ENCODE measurements around the gene FBXL17. TPM values are rescaled to one million over a fixed set of nuclear protein-coding genes. Genes with fewer than 3 reads are reported as not detected.

The FBXL17 gene
- total and polyA plus RNA-seq, 2 donors (not counting 1 experiment from before 2014, with no cell fraction given): 7.3 to 40.3 TPM

GRCh38 chr5:107977550-107978071, 404.3 kb downstream of the FBXL17 start:
- no peak for TF ChIP-seq CTCF (IDR thresholded peaks at IDR 0.05)
- no peak for TF ChIP-seq EZH2 (IDR thresholded peaks at IDR 0.05; ENCODE audit: borderline replicate concordance, insufficient read depth, low read depth, low read length, poor library complexity, severe bottlenecking)
- Histone ChIP-seq H3K4me2 (replicated peaks; ENCODE audit: low read depth, low read length, poor library complexity, severe bottlenecking) (no peak overlapping the region), H3K9ac (ENCODE audit: low read length) (no peak overlapping the region), H3K36me3 (replicated peaks in 1 of 2; ENCODE audit: control extremely low read depth in 1 of 2, control insufficient read depth in 1 of 2, extremely low read depth in 1 of 2, insufficient read depth in 2 of 2, low read length in 1 of 2) (peaks cover 0 to 2% of the 10 kb centered on the region in 2 experiments), H4K20me1 (ENCODE audit: control insufficient read depth, insufficient read depth, low read length, poor library complexity, severe bottlenecking) (no peaks in the 10 kb centered on the region), H3K4me1 (ENCODE audit: control insufficient read depth in 2 of 2, insufficient read depth in 2 of 2, low read length in 2 of 2) (no peaks in the 10 kb centered on the region), H3K9me3 (ENCODE audit: control extremely low read depth in 1 of 3, control insufficient read depth in 2 of 3, insufficient read depth in 1 of 3, low read length in 2 of 3) (no peaks in the 10 kb centered on the region), H3K4me3 (ENCODE audit: control extremely low read depth in 1 of 5, extremely low read depth in 1 of 5, insufficient read depth in 1 of 5, low read depth in 2 of 5, low read length in 4 of 5) (no peak overlapping the region), H2AFZ (ENCODE audit: insufficient read depth, low read depth, low read length, poor library complexity, severe bottlenecking) (no peak overlapping the region), H3K27me3 (replicated peaks in 1 of 4; ENCODE audit: control extremely low read depth in 1 of 4, control insufficient read depth in 3 of 4, insufficient read depth in 4 of 4, low read length in 3 of 4) (no peaks in the 10 kb centered on the region), H3K79me2 (ENCODE audit: control insufficient read depth, insufficient read depth, low read length) (no peaks in the 10 kb centered on the region), H3K27ac (ENCODE audit: low read length in 2 of 2) (no peak overlapping the region)
- Mint-ChIP-seq H3K4me1 (no peaks in the 10 kb centered on the region), H3K9me3 (ENCODE audit: insufficient read depth) (no peaks in the 10 kb centered on the region), H3K4me3 (no peak overlapping the region), H3K27ac (no peak overlapping the region), H3K27me3 (no peaks in the 10 kb centered on the region)
- DNase-seq (no peak), ATAC-seq (ENCODE audit: low read depth) (no peak)
- CTCF ChIA-PET: no interaction called here
- intact Hi-C loops (cut with micrococcal nuclease): no loop called here
- 80% methylated on average over 1 of the region's 3 CpGs for WGBS (ENCODE audit: insufficient coverage)
- POLR2A ChIA-PET: no interaction called here

- Histone ChIP-seq H3K9ac (ENCODE audit: low read length) (no peak overlapping the region), H2AFZ (ENCODE audit: insufficient read depth, low read depth, low read length, poor library complexity, severe bottlenecking) (no peak overlapping the region), H3K4me3 (ENCODE audit: control extremely low read depth in 1 of 5, extremely low read depth in 1 of 5, insufficient read depth in 1 of 5, low read depth in 2 of 5, low read length in 4 of 5) (no peak overlapping the region), H3K9me3 (ENCODE audit: control extremely low read depth in 1 of 3, control insufficient read depth in 2 of 3, insufficient read depth in 1 of 3, low read length in 2 of 3) (no peaks in the 10 kb centered on the region), H3K4me2 (replicated peaks; ENCODE audit: low read depth, low read length, poor library complexity, severe bottlenecking) (no peak overlapping the region), H4K20me1 (ENCODE audit: control insufficient read depth, insufficient read depth, low read length, poor library complexity, severe bottlenecking) (no peaks in the 10 kb centered on the region), H3K27me3 (replicated peaks in 1 of 4; ENCODE audit: control extremely low read depth in 1 of 4, control insufficient read depth in 3 of 4, insufficient read depth in 4 of 4, low read length in 3 of 4) (no peaks in the 10 kb centered on the region), H3K79me2 (ENCODE audit: control insufficient read depth, insufficient read depth, low read length) (no peaks in the 10 kb centered on the region), H3K27ac (ENCODE audit: low read length in 2 of 2) (no peak overlapping the region), H3K36me3 (replicated peaks in 1 of 2; ENCODE audit: control extremely low read depth in 1 of 2, control insufficient read depth in 1 of 2, extremely low read depth in 1 of 2, insufficient read depth in 2 of 2, low read length in 1 of 2) (peaks cover 0 to 2% of the 10 kb centered on the region in 2 experiments), H3K4me1 (ENCODE audit: control insufficient read depth in 2 of 2, insufficient read depth in 2 of 2, low read length in 2 of 2) (no peaks in the 10 kb centered on the region)
- ChIA-PET POLR2A (no interaction called here), CTCF (no interaction called here)
- Mint-ChIP-seq H3K4me1 (no peaks in the 10 kb centered on the region), H3K27me3 (no peaks in the 10 kb centered on the region), H3K4me3 (no peak overlapping the region), H3K27ac (no peak overlapping the region), H3K9me3 (ENCODE audit: insufficient read depth) (no peaks in the 10 kb centered on the region)
- no peak for DNase-seq
- ATAC-seq (ENCODE audit: low read depth): no peak
- no CpG with 5 or more reads among the region's 3 CpGs for WGBS (ENCODE audit: insufficient coverage)
- TF ChIP-seq EZH2 (IDR thresholded peaks at IDR 0.05; ENCODE audit: borderline replicate concordance, insufficient read depth, low read depth, low read length, poor library complexity, severe bottlenecking) (no peak), CTCF (IDR thresholded peaks at IDR 0.05) (no peak)
- intact Hi-C loops (cut with micrococcal nuclease): no loop called here
These were observed 406.3 kb downstream of the FBXL17 start for GRCh38 chr5:107975568-107975967.
